HG02678 (cell line): Measurements from ENCODE around the gene NINL.
"Not testable (repeated sequence)": the region's sequence is repeated elsewhere in the genome, so short reads cannot be mapped to it uniquely, and the experiment has no call there.

ENCODE experiments used
- ATAC-seq: cut with Tn5 transposase; IDR thresholded peaks from one replicate; pipeline ENCODE4 v1.9.1; 2021; ENCODE audit warnings: mild to moderate bottlenecking, moderate library complexity; ENCODE audit not compliant: unreplicated experiment

Gene NINL

DNA sequence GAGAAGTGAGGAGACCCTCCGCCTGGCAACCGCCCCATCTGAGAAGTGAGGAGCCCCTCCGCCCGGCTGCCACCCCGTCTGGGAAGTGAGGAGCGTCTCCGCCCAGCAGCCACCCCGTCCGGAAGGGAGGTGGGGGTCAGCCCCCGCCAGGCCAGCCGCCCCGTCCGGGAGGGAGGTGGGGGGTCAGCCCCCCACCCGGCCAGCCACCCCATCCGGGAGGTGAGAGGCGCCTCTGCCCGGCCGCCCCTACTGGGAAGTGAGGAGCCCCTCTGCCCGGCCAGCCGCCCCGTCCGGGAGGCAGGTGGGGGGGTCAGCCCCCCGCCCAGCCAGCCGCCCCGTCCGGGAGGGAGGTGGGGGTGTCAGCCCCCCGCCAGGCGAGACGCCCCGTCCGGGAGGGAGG lies 23.6 kb downstream of the NINL start:
- not testable (repeated sequence) for ATAC-seq

GRCh38 chr20:25553819-25554296 lies 31.5 kb downstream of the NINL start:
- ATAC-seq: no peak

DNA sequence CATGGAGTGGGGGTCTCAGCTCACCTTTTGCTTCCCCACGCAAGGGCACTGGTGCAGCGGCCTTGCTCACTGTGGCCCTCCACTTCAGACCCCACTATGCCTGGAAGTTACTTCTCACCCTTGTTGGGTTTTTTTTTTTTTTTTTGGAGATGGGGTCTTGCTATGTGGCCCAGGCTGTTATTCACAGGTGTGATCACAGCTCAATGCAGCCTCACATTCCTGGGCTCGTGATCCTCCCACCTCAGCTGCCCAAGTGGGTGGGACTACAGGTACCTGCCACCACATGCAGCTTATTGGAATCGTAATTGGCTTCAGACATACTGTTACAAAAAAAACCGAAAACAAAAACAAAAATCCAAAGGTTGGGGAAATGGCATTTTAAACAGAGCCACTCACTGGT lies 32.4 kb downstream of the NINL start:
- no peak for ATAC-seq

GRCh38 chr20:25551413-25552215 lies 33.7 kb downstream of the NINL start:
- ATAC-seq: no peak

GRCh38 chr20:25550645-25551337 lies 34.5 kb downstream of the NINL start:
- not testable (repeated sequence) for ATAC-seq

GRCh38 chr20:25549843-25550477 lies 35.4 kb downstream of the NINL start:
- no peak for ATAC-seq

GRCh38 chr20:25549172-25549773 lies 36.1 kb downstream of the NINL start:
- no peak for ATAC-seq

- no peak for ATAC-seq
These were observed 36.7 kb downstream of the NINL start for GRCh38 chr20:25548613-25549086.

DNA sequence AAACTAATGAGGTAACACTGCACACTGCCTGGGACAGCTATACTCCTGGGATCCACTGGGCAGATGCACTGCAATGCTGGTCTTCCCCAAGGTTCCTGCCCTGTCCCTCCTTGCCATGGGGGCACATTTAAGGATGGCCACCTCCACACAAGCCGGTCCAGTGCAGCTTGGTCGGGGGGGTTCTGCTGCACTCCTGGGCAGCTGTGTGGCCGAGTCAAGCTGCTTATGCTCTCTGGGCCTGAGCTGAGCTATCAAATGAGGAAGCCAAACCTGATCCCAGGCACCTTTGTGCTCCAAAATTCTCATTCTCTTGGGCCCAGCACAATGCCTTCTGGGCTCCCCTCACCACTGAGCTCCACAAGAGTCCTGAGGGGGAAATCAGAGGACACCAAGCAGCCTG lies 37.3 kb downstream of the NINL start:
- no peak for ATAC-seq

- no peak for ATAC-seq
These were observed 38.3 kb downstream of the NINL start for GRCh38 chr20:25547063-25547462.

DNA sequence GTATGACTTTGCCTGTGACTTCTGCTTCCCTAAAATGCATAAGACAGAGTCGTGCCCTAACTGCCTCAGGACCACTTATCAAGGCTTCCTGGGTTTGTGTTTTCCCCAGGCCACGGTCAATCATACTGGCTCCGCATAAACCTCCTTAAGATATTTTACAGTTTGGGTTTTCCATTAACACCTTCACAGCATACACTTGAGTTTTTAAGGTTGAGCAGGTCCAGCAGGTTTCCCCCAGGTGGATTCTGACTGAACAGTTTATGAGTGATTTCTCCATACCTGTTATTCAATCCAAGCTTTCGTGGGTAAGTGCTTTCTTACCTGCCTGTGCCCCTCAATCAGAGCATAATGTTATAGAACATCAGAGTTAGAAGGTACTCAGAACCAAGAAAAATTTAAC lies 39.3 kb downstream of the NINL start:
- no peak for ATAC-seq

DNA sequence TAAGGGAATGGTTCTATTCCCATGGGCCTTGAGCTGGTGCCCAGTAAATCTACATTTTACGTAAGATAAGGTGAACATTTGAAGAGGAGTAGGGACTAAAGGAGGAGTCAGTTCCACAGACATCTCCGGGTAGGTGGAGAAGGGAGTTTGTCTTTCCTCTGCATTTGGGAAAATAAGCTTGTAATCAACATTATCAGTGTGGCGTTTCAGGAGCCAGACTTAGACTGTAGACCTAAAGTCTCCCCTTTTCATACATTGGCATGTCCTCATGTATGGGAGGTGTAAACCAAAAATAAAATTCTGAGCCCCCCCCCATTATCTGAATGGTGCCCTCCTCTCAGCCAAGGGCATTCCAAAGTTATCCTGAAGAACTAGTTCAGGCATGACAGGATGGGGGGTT lies 40.2 kb downstream of the NINL start:
- ATAC-seq: no peak

DNA sequence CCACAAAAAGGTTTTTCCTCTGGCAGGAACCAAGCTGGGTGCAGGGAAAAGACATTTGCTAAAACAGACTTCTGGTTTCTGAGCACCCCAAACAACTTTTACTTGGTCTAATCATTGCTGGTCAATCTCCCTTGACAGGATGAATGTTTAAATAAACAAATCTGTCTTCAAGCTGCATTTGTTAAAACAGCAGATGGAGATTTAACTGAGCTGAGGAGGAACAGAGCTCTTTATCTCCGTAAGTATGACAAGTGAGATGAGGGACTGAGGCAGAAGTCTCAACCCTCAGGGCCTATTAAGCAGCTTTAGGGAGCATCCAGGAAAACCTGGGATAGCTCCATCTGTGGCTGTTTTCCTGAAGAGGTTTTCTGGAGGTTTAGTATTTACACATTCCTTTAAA lies 40.6 kb downstream of the NINL start:
- ATAC-seq: no peak

- ATAC-seq: no peak
These were observed 41.0 kb downstream of the NINL start for GRCh38 chr20:25544311-25544710.

GRCh38 chr20:25543068-25543467 lies 42.3 kb downstream of the NINL start:
- ATAC-seq: no peak

- no peak for ATAC-seq
These were observed 43.7 kb downstream of the NINL start for GRCh38 chr20:25541676-25542075.

- no peak for ATAC-seq
These were observed 45.3 kb downstream of the NINL start for GRCh38 chr20:25539742-25540672.

- ATAC-seq: no peak
These were observed 46.3 kb downstream of the NINL start for GRCh38 chr20:25538838-25539665.

DNA sequence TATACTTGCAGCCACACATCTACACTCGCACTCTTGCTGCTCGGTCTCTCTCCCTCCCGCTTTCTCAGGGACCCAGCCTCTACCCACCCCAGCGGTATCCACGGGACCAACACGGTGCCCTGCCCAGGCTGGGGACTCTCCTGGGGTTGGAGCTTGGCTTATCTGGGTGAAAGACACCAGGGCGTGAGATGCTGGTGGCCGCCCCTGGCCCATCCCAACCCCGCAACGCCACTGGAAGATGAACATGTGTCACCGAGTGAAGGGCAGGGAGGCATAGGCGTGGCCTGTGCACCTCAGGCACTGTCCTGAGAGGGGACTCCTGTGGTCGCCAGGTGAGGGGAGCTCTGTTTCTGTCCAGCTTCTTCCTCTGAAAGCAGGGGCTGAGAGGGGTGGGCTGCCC lies 47.4 kb downstream of the NINL start:
- ATAC-seq: no peak
